ENCODE data around the gene EFCAB8. TPM values are rescaled to one million over a fixed set of nuclear protein-coding genes. Genes with fewer than 3 reads are reported as not detected.
"Not testable (repeated sequence)": the region's sequence is repeated elsewhere in the genome, so short reads cannot be mapped to it uniquely, and the experiment has no call there.

EFCAB8 gene
- total RNA-seq, 1 donor, result not detected

- no peak overlapping the region for H3K4me3 ChIP-seq (ENCODE audit: low read depth, low read length)
- peak; percentile 53 for DNase-seq (ENCODE audit: low read depth)
- TF ChIP-seq, protein P1, sequence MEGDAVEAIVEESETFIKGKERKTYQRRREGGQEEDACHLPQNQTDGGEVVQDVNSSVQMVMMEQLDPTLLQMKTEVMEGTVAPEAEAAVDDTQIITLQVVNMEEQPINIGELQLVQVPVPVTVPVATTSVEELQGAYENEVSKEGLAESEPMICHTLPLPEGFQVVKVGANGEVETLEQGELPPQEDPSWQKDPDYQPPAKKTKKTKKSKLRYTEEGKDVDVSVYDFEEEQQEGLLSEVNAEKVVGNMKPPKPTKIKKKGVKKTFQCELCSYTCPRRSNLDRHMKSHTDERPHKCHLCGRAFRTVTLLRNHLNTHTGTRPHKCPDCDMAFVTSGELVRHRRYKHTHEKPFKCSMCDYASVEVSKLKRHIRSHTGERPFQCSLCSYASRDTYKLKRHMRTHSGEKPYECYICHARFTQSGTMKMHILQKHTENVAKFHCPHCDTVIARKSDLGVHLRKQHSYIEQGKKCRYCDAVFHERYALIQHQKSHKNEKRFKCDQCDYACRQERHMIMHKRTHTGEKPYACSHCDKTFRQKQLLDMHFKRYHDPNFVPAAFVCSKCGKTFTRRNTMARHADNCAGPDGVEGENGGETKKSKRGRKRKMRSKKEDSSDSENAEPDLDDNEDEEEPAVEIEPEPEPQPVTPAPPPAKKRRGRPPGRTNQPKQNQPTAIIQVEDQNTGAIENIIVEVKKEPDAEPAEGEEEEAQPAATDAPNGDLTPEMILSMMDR (IDR thresholded peaks at IDR 0.05; ENCODE audit: insufficient read depth, low read length), result no peak
These were observed 40.0 kb downstream of the EFCAB8 start for GRCh38 chr20:32898729-32899128.

DNA sequence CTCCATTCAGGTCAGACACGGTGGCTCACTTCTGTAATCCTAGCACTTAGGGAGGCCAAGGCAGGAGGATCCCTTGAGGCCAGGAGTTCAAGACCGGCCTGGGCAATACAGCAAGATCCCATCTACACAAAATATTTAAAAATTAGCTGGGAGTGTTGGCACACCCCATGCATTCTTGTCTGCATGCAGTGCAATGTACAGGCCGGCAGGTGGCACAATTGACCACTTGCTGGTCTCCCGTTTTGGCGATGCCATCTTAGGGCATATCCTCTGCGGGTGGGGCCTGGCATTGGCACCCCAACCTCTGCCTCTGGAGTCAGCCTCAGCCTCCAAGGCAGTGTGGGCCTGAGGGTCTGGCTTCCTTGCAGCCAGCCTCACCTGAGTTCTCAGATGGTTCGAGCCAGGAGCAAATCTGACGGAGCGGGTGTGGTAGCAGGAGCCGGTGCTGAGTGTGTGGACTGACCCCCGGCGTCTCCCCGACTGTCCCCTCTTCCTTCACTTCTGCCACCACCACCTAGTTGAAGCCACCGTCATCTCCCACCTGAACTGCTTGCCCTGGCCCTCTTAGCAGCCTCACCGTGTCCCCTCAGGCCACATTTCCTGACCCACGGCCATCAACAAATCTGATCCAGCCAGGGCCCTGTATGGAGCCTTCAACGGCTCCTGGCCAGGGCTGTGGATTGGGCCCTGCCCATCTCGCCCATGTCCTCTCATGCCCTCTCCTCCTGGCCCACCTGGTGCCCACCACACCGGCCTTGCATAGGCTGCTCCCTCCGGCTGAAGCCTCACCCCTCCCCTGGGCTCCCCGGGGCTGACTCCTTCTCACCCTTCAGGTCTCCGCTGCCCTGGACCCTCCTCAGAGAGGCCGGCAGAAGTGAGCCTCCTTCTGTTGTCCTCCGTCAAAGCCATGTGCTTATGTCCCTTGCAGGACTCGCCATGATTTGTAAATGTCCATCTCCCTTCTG, 44.0 kb downstream of the EFCAB8 start:
- H3K4me3 ChIP-seq (ENCODE audit: low read depth, low read length), result no peak overlapping the region
- TF ChIP-seq, protein P1 (IDR thresholded peaks at IDR 0.05; ENCODE audit: insufficient read depth, low read length), result peak; percentile 92
- peak; percentile 56 for DNase-seq (ENCODE audit: low read depth)

GRCh38 chr20:32903666-32904175, 45.0 kb downstream of the EFCAB8 start:
- no peak for DNase-seq (ENCODE audit: low read depth)
- TF ChIP-seq, protein P1 (IDR thresholded peaks at IDR 0.05; ENCODE audit: insufficient read depth, low read length), result no peak

GRCh38 chr20:32904678-32905077, 46.0 kb downstream of the EFCAB8 start:
- not testable (repeated sequence) for DNase-seq (ENCODE audit: low read depth); H3K4me3 ChIP-seq (ENCODE audit: low read depth, low read length)

More at GRCh38 chr20:32903666-32904175, 45.0 kb downstream of the EFCAB8 start:
- no peak overlapping the region for H3K4me3 ChIP-seq (ENCODE audit: low read depth, low read length)

DNA sequence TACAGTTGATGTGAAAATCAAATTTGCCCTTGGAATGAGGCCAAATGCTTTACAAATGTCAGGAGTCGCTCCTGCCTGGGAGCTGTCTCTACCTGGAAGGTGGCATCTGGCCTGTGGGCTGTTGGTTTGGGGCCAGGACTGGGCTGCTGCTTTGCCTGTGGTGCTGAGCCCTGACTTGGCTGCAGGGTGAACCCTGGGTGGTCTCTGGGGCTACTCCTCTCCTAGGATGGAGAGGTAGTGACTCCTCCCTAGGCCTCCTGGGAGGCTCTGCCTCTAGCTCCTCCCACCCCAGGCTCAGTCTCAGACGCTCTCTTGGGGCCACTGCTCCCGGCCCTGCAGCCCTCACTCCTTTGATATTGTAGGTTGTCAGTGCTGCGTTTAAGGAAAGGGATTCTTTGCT, 47.5 kb downstream of the EFCAB8 start:
- no peak for DNase-seq (ENCODE audit: low read depth)

GRCh38 chr20:32906871-32907495, 48.3 kb downstream of the EFCAB8 start:
- DNase-seq (ENCODE audit: low read depth), result no peak
- TF ChIP-seq, protein P1 (IDR thresholded peaks at IDR 0.05; ENCODE audit: insufficient read depth, low read length), result no peak
- H3K4me3 ChIP-seq (ENCODE audit: low read depth, low read length), result no peak overlapping the region

More for the DNA sequence above, 47.5 kb downstream of the EFCAB8 start:
- no peak overlapping the region for H3K4me3 ChIP-seq (ENCODE audit: low read depth, low read length)
- TF ChIP-seq, protein P1 (IDR thresholded peaks at IDR 0.05; ENCODE audit: insufficient read depth, low read length), result no peak

- no peak for DNase-seq (ENCODE audit: low read depth)
- H3K4me3 ChIP-seq (ENCODE audit: low read depth, low read length), result no peak overlapping the region
- TF ChIP-seq, protein P1 (IDR thresholded peaks at IDR 0.05; ENCODE audit: insufficient read depth, low read length), result no peak
These were observed 49.2 kb downstream of the EFCAB8 start for GRCh38 chr20:32907886-32908285.
